Esophagus squamous epithelium (tissue), 5 donors: ENCODE measurements around the gene COX8A. TPM values are rescaled to one million over a fixed set of nuclear protein-coding genes. Genes with fewer than 3 reads are reported as not detected.
A peak's percentile ranks its signal among the peaks of the same experiment; 100 is the strongest.
"Not testable (repeated sequence)": the region's sequence is repeated elsewhere in the genome, so short reads cannot be mapped to it uniquely, and the experiment has no call there.

Experiments
- DNase-seq: peaks from one replicate; lab custom pipeline; 2025; lab: John Stamatoyannopoulos, UW
- H3K27ac ChIP-seq, 4 donors: fragments of 200-600 bp; sonication (generic); one replicate each; pipeline ENCODE4 v1.5.1; 2016 to 2019; ENCODE audit warnings: mild to moderate bottlenecking in 1 of 4
- H3K27me3 ChIP-seq, 4 donors: fragments of 200-600 bp; sonication (generic); 1 replicate in 3 of 4; 2 replicates in 1 of 4; pipeline versions ENCODE4 v1.5.1 to v1.6.0; 2017 to 2021; ENCODE audit warnings: antibody characterized with exemption in 1 of 4
- H3K36me3 ChIP-seq, 3 donors: fragments of 200-600 bp; sonication (generic); one replicate each; pipeline ENCODE4 v1.5.1; 2016 to 2019
- H3K4me1 ChIP-seq, 3 donors: fragments of 200-600 bp; sonication (generic); one replicate each; pipeline ENCODE4 v1.5.1; 2017 to 2019
- H3K4me3 ChIP-seq, 4 donors: fragments of 200-600 bp; sonication (generic); 1 replicate in 3 of 4; 2 replicates in 1 of 4; pipeline ENCODE4 v1.5.1; 2016 to 2019; ENCODE audit warnings: mild to moderate bottlenecking in 2 of 4, moderate library complexity in 1 of 4
- H3K9me3 ChIP-seq, 3 donors: fragments of 200-600 bp; sonication (generic); one replicate each; pipeline ENCODE4 v1.5.1; 2016 to 2019
- CTCF ChIP-seq, 6 experiments: fragments of 450-650 bp in 4 of 6; fragments of 200-600 bp in 2 of 6; sonication (generic) in 2 of 6; IDR thresholded peaks; one replicate each; pipeline ENCODE4 v1.5.1; 2016 to 2019; ENCODE audit warnings: antibody characterized with exemption in 6 of 6, mild to moderate bottlenecking in 4 of 6, moderate library complexity in 4 of 6
- POLR2A ChIP-seq, 4 donors: fragments of 450-650 bp; IDR thresholded peaks; one replicate each; pipeline ENCODE4 v1.6.1; 2017; ENCODE audit warnings: antibody characterized with exemption in 4 of 4, mild to moderate bottlenecking in 4 of 4, moderate library complexity in 3 of 4
- WGBS, 2 donors: methylation state at CpG; one replicate each; pipeline ENCODE4 v1.1.5; 2018; 5-methylcytosine and 5-hydroxymethylcytosine counted together
- intact Hi-C: fragments of 100-400 bp; cut with DNase I; formaldehyde crosslinking; loops from one replicate; pipeline ENCODE4 v1.15.0; 2022
- total RNA-seq, 4 donors: library from RNA; depleted of rRNA; stranded (reverse); fragments of >200 nt; gene quantifications; one replicate each; pipeline ENCODE4 v1.1.0, GENCODE V29; 2016
- donor health status: DM: yes; HTN: yes; CAD: no.

The COX8A gene
- total RNA-seq, 4 donors from 2014 or later, result 417 to 745 (median 637) TPM

- Histone ChIP-seq H3K27me3 (peaks cover 0 to 12% (median 0%) of the 10 kb centered on the region in 4 donors), H3K9me3 (no peaks in the 10 kb centered on the region), H3K36me3 (no peaks in the 10 kb centered on the region), H3K4me3 (no peak overlapping the region), H3K27ac (no peak overlapping the region), H3K4me1 (peaks cover 6 to 12% (median 8%) of the 10 kb centered on the region in 3 donors)
- TF ChIP-seq POLR2A (IDR thresholded peaks at IDR 0.05), result no peak
- TF ChIP-seq CTCF (IDR thresholded peaks at IDR 0.05), result no peak
- DNase-seq, result no peak
- intact Hi-C loops, result no loop called here
- 100% methylated on average over 1 of the region's 1 CpG for WGBS, 2 donors
These were observed 8.0 kb upstream of the COX8A start for GRCh38 chr11:63966444-63966843.

- peaks cover 0 to 17% (median 0%) of the 10 kb centered on the region in 4 donors for H3K27me3 ChIP-seq
- intact Hi-C loops, result no loop called here
- no peaks in the 10 kb centered on the region for H3K36me3 ChIP-seq
- H3K27ac ChIP-seq, result no peak overlapping the region
- no peaks in the 10 kb centered on the region for H3K9me3 ChIP-seq
- no peak overlapping the region for H3K4me3 ChIP-seq
- peaks cover 0 to 4% (median 0%) of the 10 kb centered on the region in 3 donors for H3K4me1 ChIP-seq
- TF ChIP-seq POLR2A (IDR thresholded peaks at IDR 0.05), result no peak
- no peak for TF ChIP-seq CTCF (IDR thresholded peaks at IDR 0.05)
- 80 to 96% methylated on average over 2 of the region's 2 CpGs for WGBS, 2 donors
- no peak for DNase-seq
These were observed 5.0 kb upstream of the COX8A start for GRCh38 chr11:63969461-63969860.

DNA sequence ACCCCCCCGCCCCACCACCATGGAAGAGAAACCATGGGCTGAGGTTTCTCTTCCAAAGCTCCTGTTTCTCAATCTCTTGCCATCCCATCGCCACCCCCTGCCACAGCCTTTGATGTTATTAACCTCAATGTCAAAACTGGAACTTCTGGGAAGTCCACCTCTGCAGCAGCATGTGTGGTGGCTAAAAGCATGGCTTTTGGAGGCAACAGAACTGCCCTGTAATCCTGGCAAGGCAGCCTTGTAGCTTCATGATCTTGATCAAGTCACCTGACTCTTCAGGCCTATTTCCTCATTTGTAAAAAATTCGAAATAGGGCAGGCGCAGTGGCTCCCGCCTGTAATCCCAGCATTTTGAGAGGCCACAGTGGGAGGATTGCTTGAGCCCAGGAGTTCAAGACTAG is 3.5 kb upstream of the COX8A start:
- TF ChIP-seq CTCF (IDR thresholded peaks at IDR 0.05), result no peak
- TF ChIP-seq POLR2A (IDR thresholded peaks at IDR 0.05), result no peak
- Histone ChIP-seq H3K27me3 (peaks cover 0 to 17% (median 0%) of the 10 kb centered on the region in 4 donors), H3K36me3 (peaks cover 0 to under 1% (median 0%) of the 10 kb centered on the region in 3 donors), H3K9me3 (no peaks in the 10 kb centered on the region), H3K27ac (no peak overlapping the region), H3K4me1 (peaks cover 8 to 14% (median 8%) of the 10 kb centered on the region in 3 donors), H3K4me3 (no peak overlapping the region)
- WGBS, 2 donors, result 71 to 82% methylated on average over 3 to 5 of the region's 5 CpGs
- no peak for DNase-seq
- intact Hi-C loops, result no loop called here

DNA sequence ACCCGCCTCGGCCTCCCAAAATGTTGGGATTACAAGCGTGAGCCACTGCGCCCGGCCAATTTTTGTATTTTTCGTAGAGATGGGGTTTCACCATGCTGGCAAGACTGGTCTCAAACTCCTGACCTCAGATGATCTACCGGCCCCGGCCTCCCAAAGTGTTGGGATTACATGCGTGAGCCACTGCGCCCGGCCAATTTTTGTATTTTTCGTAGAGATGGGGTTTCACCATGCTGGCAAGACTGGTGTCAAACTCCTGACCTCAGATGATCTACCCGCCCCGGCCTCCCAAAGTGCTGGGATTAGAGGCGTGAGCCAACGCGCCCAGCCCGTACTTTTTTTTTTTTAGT is 535 bp upstream of the COX8A start:
- intact Hi-C loops, DNase-seq, H3K9me3 ChIP-seq: not testable (repeated sequence)
- Histone ChIP-seq H3K36me3 (peaks cover 0 to 12% (median 0%) of the 10 kb centered on the region in 3 donors), H3K27me3 (peaks cover 0 to 17% (median 0%) of the 10 kb centered on the region in 4 donors), H3K4me1 (peaks cover 15 to 44% (median 22%) of the 10 kb centered on the region in 3 donors), H3K4me3 (peak overlapping the region in 2 of 4 donors; percentile 86 to 95), H3K27ac (peak overlapping the region in 3 of 4 donors; percentile 13 to 66 (median 63))
- WGBS, 2 donors, result 59 to 61% methylated on average over 17 to 18 of the region's 18 CpGs

GRCh38 chr11:63978551-63979239 is 4.3 kb downstream of the COX8A start:
- Histone ChIP-seq H3K4me1 (peaks cover 15 to 54% (median 25%) of the 10 kb centered on the region in 3 donors), H3K27me3 (no peaks in the 10 kb centered on the region), H3K9me3 (no peaks in the 10 kb centered on the region), H3K27ac (peak overlapping the region in 2 of 4 donors; percentile 9 to 42), H3K4me3 (no peak overlapping the region), H3K36me3 (peaks cover 0 to 12% (median 0%) of the 10 kb centered on the region in 3 donors)
- no peak for DNase-seq
- intact Hi-C loops, result no loop called here
- 18 to 60% methylated on average over 1 to 3 of the region's 10 CpGs for WGBS, 2 donors
- TF ChIP-seq CTCF (IDR thresholded peaks at IDR 0.05), result no peak
- no peak for TF ChIP-seq POLR2A (IDR thresholded peaks at IDR 0.05)
